HG02870 (cell line): ENCODE measurements around the gene SPDYC.

Source experiments
- ATAC-seq: cut with Tn5 transposase; IDR thresholded peaks from one replicate; pipeline ENCODE4 v1.9.1; 2021; ENCODE audit warnings: mild to moderate bottlenecking, moderate library complexity; ENCODE audit not compliant: unreplicated experiment

SPDYC gene

DNA sequence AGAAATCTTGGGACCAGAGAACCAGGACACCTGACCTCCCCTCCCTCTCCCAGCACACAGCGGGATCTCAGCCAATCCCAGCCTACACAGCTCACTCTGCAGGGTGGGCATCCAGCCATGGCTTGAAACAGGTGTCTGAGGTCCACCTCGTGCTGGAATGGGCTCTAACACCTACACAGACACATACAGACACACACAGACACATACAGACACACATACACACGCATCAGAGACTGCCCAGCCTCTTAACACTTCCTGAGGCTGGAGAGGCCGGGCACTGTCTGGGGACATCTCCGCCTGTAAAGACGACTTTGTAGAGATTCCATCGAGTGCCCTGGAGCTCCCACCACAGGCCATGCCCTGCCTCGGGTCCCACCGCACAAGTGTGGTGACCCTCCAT, 48.4 kb downstream of the SPDYC start:
- no peak for ATAC-seq

DNA sequence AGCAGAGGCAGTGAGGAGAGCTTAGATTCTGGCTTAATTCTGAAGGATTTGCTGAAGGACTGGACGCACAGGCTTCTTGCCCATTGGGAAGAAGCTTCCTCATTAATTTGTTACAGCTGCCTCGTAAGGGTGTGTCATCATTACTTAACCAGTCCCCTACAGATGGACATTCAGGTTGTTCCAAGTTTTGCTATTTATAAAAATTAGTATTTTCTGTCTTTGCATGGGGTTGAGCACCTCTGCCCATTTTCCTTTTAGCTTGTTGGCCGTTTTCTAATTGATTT, 49.8 kb downstream of the SPDYC start:
- ATAC-seq = no peak

DNA sequence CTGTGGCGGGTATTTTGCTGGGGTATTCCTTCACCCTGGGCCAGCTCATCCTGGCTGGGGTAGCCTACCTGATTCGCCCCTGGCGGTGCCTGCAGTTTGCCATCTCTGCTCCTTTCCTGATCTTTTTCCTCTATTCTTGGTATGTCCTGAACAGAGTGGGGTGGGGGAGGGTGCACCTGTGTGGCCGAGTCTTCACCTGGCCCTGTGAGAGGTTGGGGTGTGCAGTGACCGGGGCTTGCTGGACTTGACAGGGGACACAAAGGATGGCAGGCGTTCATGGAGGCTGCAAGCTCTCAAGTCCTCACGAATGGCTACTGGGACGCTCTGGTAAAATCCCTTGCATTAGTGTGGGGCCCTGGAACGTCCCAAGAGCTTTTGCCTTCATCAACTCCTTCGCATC, 51.0 kb downstream of the SPDYC start:
- ATAC-seq = no peak
